Keratinocyte (primary cell): Measurements from ENCODE around the gene SPOPL.

Experiments used
- EZH2 ChIP-seq: IDR thresholded peaks from one replicate; pipeline ENCODE4 v1.6.1; 2012; ENCODE audit warnings: inconsistent platforms, mild to moderate bottlenecking, low read length, moderate library complexity
- TF ChIP-seq, protein P1 (sequence below), 3 experiments: IDR thresholded peaks in 1 of 3; conservative IDR thresholded peaks in 1 of 3; optimal IDR thresholded peaks in 1 of 3; 2 replicates in 2 of 3; 3 replicates in 1 of 3; pipeline versions ENCODE3 to v1.5.1; 2011; ENCODE audit warnings: low read length in 3 of 3, mild to moderate bottlenecking in 3 of 3, moderate library complexity in 2 of 3, control low read depth in 1 of 3, inconsistent platforms in 1 of 3; ENCODE audit not compliant: insufficient read depth in 2 of 3; ENCODE audit errors: extremely low read depth in 1 of 3

DNA sequence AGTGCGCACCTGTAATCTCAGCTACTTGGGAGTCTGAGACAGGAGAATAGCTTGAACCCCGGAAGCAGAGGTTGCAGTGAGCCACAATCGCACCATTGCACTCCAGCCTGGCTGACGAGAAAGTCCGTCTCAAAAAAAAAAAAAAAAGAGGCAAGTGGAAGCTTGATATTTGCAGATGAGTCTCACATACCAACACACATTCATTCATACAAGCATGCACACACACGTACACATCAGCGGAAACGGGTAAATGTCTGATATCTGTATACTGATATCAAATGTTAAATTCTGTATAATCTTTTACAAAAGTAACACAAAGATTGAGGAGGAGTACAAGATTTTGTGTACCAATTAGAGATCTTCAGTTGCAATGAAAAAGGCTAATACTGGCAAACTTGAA, 47.8 kb upstream of the SPOPL start:
- TF ChIP-seq, protein P1, sequence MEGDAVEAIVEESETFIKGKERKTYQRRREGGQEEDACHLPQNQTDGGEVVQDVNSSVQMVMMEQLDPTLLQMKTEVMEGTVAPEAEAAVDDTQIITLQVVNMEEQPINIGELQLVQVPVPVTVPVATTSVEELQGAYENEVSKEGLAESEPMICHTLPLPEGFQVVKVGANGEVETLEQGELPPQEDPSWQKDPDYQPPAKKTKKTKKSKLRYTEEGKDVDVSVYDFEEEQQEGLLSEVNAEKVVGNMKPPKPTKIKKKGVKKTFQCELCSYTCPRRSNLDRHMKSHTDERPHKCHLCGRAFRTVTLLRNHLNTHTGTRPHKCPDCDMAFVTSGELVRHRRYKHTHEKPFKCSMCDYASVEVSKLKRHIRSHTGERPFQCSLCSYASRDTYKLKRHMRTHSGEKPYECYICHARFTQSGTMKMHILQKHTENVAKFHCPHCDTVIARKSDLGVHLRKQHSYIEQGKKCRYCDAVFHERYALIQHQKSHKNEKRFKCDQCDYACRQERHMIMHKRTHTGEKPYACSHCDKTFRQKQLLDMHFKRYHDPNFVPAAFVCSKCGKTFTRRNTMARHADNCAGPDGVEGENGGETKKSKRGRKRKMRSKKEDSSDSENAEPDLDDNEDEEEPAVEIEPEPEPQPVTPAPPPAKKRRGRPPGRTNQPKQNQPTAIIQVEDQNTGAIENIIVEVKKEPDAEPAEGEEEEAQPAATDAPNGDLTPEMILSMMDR (optimal IDR thresholded peaks at IDR 0.05 in 1 of 3, IDR thresholded peaks at IDR 0.05 in 1 of 3, conservative IDR thresholded peaks at IDR 0.05 in 1 of 3; ENCODE audit: extremely low read depth in 1 of 3, insufficient read depth in 2 of 3, low read length in 3 of 3) = no peak
- TF ChIP-seq EZH2 = no peak
